Skin epidermis (tissue), 12 donors: ENCODE results near the gene PRPF40B.

Source experiments
- H3K27ac ChIP-seq, 21 experiments: fragments of 200-600 bp; sonication (generic) in 11 of 21; one replicate each; pipeline ENCODE4 v1.5.0; 2020; ENCODE audit warnings: mild to moderate bottlenecking in 3 of 21, inconsistent platforms in 2 of 21, moderate library complexity in 2 of 21
- H3K4me3 ChIP-seq, 7 experiments: fragments of 200-600 bp; sonication (generic) in 2 of 7; one replicate each; pipeline ENCODE4 v1.5.0; 2020; ENCODE audit warnings: inconsistent platforms in 2 of 7, mild to moderate bottlenecking in 2 of 7, moderate library complexity in 1 of 7

Gene PRPF40B

GRCh38 chr12:49649892-49650291 is 26.5 kb downstream of the PRPF40B start:
- H3K27ac ChIP-seq, result no peak overlapping the region

GRCh38 chr12:49651855-49652254 is 28.5 kb downstream of the PRPF40B start:
- H3K27ac ChIP-seq, result no peak overlapping the region
- H3K4me3 ChIP-seq, result no peak overlapping the region

More at GRCh38 chr12:49649892-49650291, 26.5 kb downstream of the PRPF40B start:
- no peak overlapping the region for H3K4me3 ChIP-seq

GRCh38 chr12:49652921-49653520 is 29.7 kb downstream of the PRPF40B start:
- no peak overlapping the region for H3K27ac ChIP-seq
- H3K4me3 ChIP-seq, result no peak overlapping the region

- peak overlapping the region in 1 of 21 experiments; percentile 36 for H3K27ac ChIP-seq
Observed at GRCh38 chr12:49654715-49655114, 31.4 kb downstream of the PRPF40B start.

GRCh38 chr12:49655595-49656236 is 32.4 kb downstream of the PRPF40B start:
- peak overlapping the region in 5 of 21 experiments; percentile 22 to 63 (median 49) for H3K27ac ChIP-seq

More at GRCh38 chr12:49654715-49655114, 31.4 kb downstream of the PRPF40B start:
- no peak overlapping the region for H3K4me3 ChIP-seq

GRCh38 chr12:49658276-49658675 is 34.9 kb downstream of the PRPF40B start:
- H3K27ac ChIP-seq, result no peak overlapping the region
- H3K4me3 ChIP-seq, result no peak overlapping the region

More at GRCh38 chr12:49655595-49656236, 32.4 kb downstream of the PRPF40B start:
- no peak overlapping the region for H3K4me3 ChIP-seq

- no peak overlapping the region for H3K27ac ChIP-seq
- no peak overlapping the region for H3K4me3 ChIP-seq
Observed at GRCh38 chr12:49659753-49660152, 36.4 kb downstream of the PRPF40B start.

GRCh38 chr12:49661191-49661590 is 37.8 kb downstream of the PRPF40B start:
- Histone ChIP-seq H3K4me3 (no peak overlapping the region), H3K27ac (peak overlapping the region in 7 of 21 experiments; percentile 14 to 95 (median 86))

- Histone ChIP-seq H3K27ac (peak overlapping the region in 10 of 21 experiments; percentile 13 to 95 (median 84)), H3K4me3 (no peak overlapping the region)
Observed at GRCh38 chr12:49661746-49662145, 38.4 kb downstream of the PRPF40B start.

- peak overlapping the region in 20 of 21 experiments; percentile 3 to 95 (median 78) for H3K27ac ChIP-seq
- H3K4me3 ChIP-seq, result no peak overlapping the region
Observed at GRCh38 chr12:49662998-49663843, 39.9 kb downstream of the PRPF40B start.

- H3K4me3 ChIP-seq, result no peak overlapping the region
- peak overlapping the region in 12 of 21 experiments; percentile 61 to 95 (median 83) for H3K27ac ChIP-seq
Observed at GRCh38 chr12:49664167-49664566, 40.8 kb downstream of the PRPF40B start.

GRCh38 chr12:49664591-49665239 is 41.4 kb downstream of the PRPF40B start:
- Histone ChIP-seq H3K27ac (peak overlapping the region in 9 of 21 experiments; percentile 61 to 95 (median 85)), H3K4me3 (no peak overlapping the region)

GRCh38 chr12:49665384-49665783 is 42.0 kb downstream of the PRPF40B start:
- Histone ChIP-seq H3K27ac (peak overlapping the region in 7 of 21 experiments; percentile 14 to 95 (median 85)), H3K4me3 (no peak overlapping the region)

- Histone ChIP-seq H3K27ac (peak overlapping the region in 2 of 21 experiments; percentile 92 to 94), H3K4me3 (no peak overlapping the region)
Observed at GRCh38 chr12:49666176-49666575, 42.8 kb downstream of the PRPF40B start.

- Histone ChIP-seq H3K27ac (peak overlapping the region in 3 of 21 experiments; percentile 3 to 58 (median 4)), H3K4me3 (no peak overlapping the region)
Observed at GRCh38 chr12:49667325-49668090, 44.1 kb downstream of the PRPF40B start.

- H3K27ac ChIP-seq, result peak overlapping the region in 9 of 21 experiments; percentile 21 to 95 (median 85)
- H3K4me3 ChIP-seq, result no peak overlapping the region
Observed at GRCh38 chr12:49669796-49670195, 46.4 kb downstream of the PRPF40B start.

GRCh38 chr12:49671031-49671765 is 47.8 kb downstream of the PRPF40B start:
- H3K27ac ChIP-seq, result peak overlapping the region; percentile 27 to 95 (median 79)
- no peak overlapping the region for H3K4me3 ChIP-seq
